ENCODE measurements around the gene UBE3B.
A peak's percentile ranks its signal among the peaks of the same experiment; 100 is the strongest.

UBE3B gene

DNA sequence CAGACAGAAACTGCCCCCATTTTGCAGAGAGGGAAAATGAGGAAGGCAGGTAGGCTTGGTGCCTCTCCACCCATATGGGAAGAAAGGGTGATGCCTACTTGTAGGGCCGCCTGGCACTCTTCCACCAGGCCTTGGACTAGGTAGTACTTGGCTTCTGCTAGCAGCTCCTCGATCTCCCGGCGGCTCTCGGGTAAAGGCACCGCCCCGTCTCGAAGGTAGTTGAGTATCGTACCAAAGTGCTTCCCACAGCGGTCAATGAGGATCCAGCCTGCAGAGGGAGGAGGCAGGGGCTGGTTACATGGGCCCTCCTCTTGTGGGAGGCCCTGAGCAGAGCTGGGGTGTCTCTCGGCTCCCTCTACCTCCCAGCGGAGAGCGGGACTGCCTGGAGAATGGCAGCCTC is 16.9 kb upstream of the UBE3B start:
- Histone ChIP-seq H2AFZ (ENCODE audit: low read length) (no peak overlapping the region), H3K9me2 (replicated peaks; ENCODE audit: low read depth, low read length) (no peaks in the 10 kb centered on the region), H3K4me1 (ENCODE audit: insufficient read depth, low read length, poor library complexity, severe bottlenecking) (peaks cover 3% of the 10 kb centered on the region), H3K79me2 (ENCODE audit: insufficient read depth, low read length) (peaks cover 30% of the 10 kb centered on the region; the same call in 1 of the 2 replicates), H3F3A (ENCODE audit: low read depth) (no peaks in the 10 kb centered on the region), H3K36me3 (ENCODE audit: insufficient read depth, low read length) (peaks cover 49% of the 10 kb centered on the region; the same call in 1 of the 2 replicates), H4K20me1 (ENCODE audit: insufficient read depth, low read length, poor library complexity, severe bottlenecking) (peaks cover 10% of the 10 kb centered on the region), H3K4me2 (ENCODE audit: low read depth, low read length, poor library complexity, severe bottlenecking) (no peak overlapping the region), H3K4me3 (ENCODE audit: low read length, poor library complexity, severe bottlenecking) (no peak overlapping the region), H3K9me3 (ENCODE audit: insufficient read depth, low read depth, low read length) (no peaks in the 10 kb centered on the region), H3K9ac (ENCODE audit: low read depth, low read length, poor library complexity, severe bottlenecking) (no peak overlapping the region), H3K27me3 (ENCODE audit: insufficient read depth, low read length, poor library complexity, severe bottlenecking) (no peaks in the 10 kb centered on the region)
- TF ChIP-seq CTCF (conservative IDR thresholded peaks at IDR 0.05; ENCODE audit: low read length) (no peak), EZH2phosphoT487 (IDR thresholded peaks at IDR 0.05; ENCODE audit: borderline replicate concordance) (no peak)

- Histone ChIP-seq H3K4me3 (ENCODE audit: low read length, poor library complexity, severe bottlenecking) (no peak overlapping the region), H3K79me2 (ENCODE audit: insufficient read depth, low read length) (peaks cover 37% of the 10 kb centered on the region; the same call in 1 of the 2 replicates), H3K4me1 (ENCODE audit: insufficient read depth, low read length, poor library complexity, severe bottlenecking) (peaks cover 3% of the 10 kb centered on the region), H4K20me1 (ENCODE audit: insufficient read depth, low read length, poor library complexity, severe bottlenecking) (peaks cover 17% of the 10 kb centered on the region), H3K9me3 (ENCODE audit: insufficient read depth, low read depth, low read length) (no peaks in the 10 kb centered on the region), H3F3A (ENCODE audit: low read depth) (no peaks in the 10 kb centered on the region), H3K27me3 (ENCODE audit: insufficient read depth, low read length, poor library complexity, severe bottlenecking) (no peaks in the 10 kb centered on the region), H2AFZ (ENCODE audit: low read length) (no peak overlapping the region), H3K36me3 (ENCODE audit: insufficient read depth, low read length) (peaks cover 48% of the 10 kb centered on the region; the same call in 1 of the 2 replicates), H3K9me2 (replicated peaks; ENCODE audit: low read depth, low read length) (no peaks in the 10 kb centered on the region), H3K9ac (ENCODE audit: low read depth, low read length, poor library complexity, severe bottlenecking) (no peak overlapping the region), H3K4me2 (ENCODE audit: low read depth, low read length, poor library complexity, severe bottlenecking) (peak overlapping the region; percentile 19)
- TF ChIP-seq CTCF (conservative IDR thresholded peaks at IDR 0.05; ENCODE audit: low read length) (no peak), EZH2phosphoT487 (IDR thresholded peaks at IDR 0.05; ENCODE audit: borderline replicate concordance) (no peak)
These were observed 16.2 kb upstream of the UBE3B start for GRCh38 chr12:109461049-109461845.

- Histone ChIP-seq H4K20me1 (ENCODE audit: insufficient read depth, low read length, poor library complexity, severe bottlenecking) (peaks cover 19% of the 10 kb centered on the region), H3K9me2 (replicated peaks; ENCODE audit: low read depth, low read length) (no peaks in the 10 kb centered on the region), H3K9me3 (ENCODE audit: insufficient read depth, low read depth, low read length) (no peaks in the 10 kb centered on the region), H2AFZ (ENCODE audit: low read length) (no peak overlapping the region), H3K4me2 (ENCODE audit: low read depth, low read length, poor library complexity, severe bottlenecking) (no peak overlapping the region), H3K4me1 (ENCODE audit: insufficient read depth, low read length, poor library complexity, severe bottlenecking) (peaks cover 3% of the 10 kb centered on the region), H3K4me3 (ENCODE audit: low read length, poor library complexity, severe bottlenecking) (no peak overlapping the region), H3F3A (ENCODE audit: low read depth) (no peaks in the 10 kb centered on the region), H3K79me2 (ENCODE audit: insufficient read depth, low read length) (peaks cover 39% of the 10 kb centered on the region; the same call in 1 of the 2 replicates), H3K27me3 (ENCODE audit: insufficient read depth, low read length, poor library complexity, severe bottlenecking) (no peaks in the 10 kb centered on the region), H3K36me3 (ENCODE audit: insufficient read depth, low read length) (peaks cover 48% of the 10 kb centered on the region; the same call in 1 of the 2 replicates), H3K9ac (ENCODE audit: low read depth, low read length, poor library complexity, severe bottlenecking) (no peak overlapping the region)
- no peak for TF ChIP-seq EZH2phosphoT487 (IDR thresholded peaks at IDR 0.05; ENCODE audit: borderline replicate concordance)
- TF ChIP-seq CTCF (conservative IDR thresholded peaks at IDR 0.05; ENCODE audit: low read length), result no peak
These were observed 15.3 kb upstream of the UBE3B start for GRCh38 chr12:109461846-109462756.
